PC-3 (cell line): ENCODE data around the gene NIM1K. TPM values are rescaled to one million over a fixed set of nuclear protein-coding genes. Genes with fewer than 3 reads are reported as not detected.

Source experiments
- ATAC-seq: fragments of 200-7000 bp; cut with Tn5 transposase; 2 replicates; pipeline ENCODE4 v1.9.1; 2020; ENCODE audit warnings: mild to moderate bottlenecking, moderate library complexity
- BruUV-seq: library from RNA; stranded (reverse); fragments of 400-500 nt; replicated peaks from 2 replicates; lab custom pipeline; 2021; lab: Mats Ljungman, UMichigan
- CTCF ChIA-PET: fragments of 300-600 bp; sonication (Branson Sonifier 250); formaldehyde crosslinking; loops from one replicate; lab custom pipeline; 2022; ENCODE audit warnings: antibody characterized with exemption; lab: Charles Lee
- POLR2A ChIA-PET: fragments of 300-600 bp; sonication (Branson Sonifier 250); formaldehyde crosslinking; loops from one replicate; lab custom pipeline; 2022; ENCODE audit warnings: antibody characterized with exemption; ENCODE audit not compliant: unreplicated experiment; lab: Charles Lee
- DNase-seq: peaks from one replicate; pipeline ENCODE4 v3.0.0-alpha.2; 2015
- H2AFZ ChIP-seq: fragments of 300-600 bp; sonication (generic); 2 replicates; pipeline ENCODE4 v1.6.0; 2016; ENCODE audit warnings: antibody characterized with exemption, low read length
- H3F3A ChIP-seq: fragments of 300-600 bp; sonication (generic); one replicate; pipeline ENCODE4 v1.6.0; 2017; ENCODE audit warnings: antibody characterized with exemption, low read length, control low read depth, mild to moderate bottlenecking; ENCODE audit not compliant: unreplicated experiment
- H3K27ac ChIP-seq: fragments of 300-600 bp; sonication (generic); 2 replicates; pipeline ENCODE4 v1.5.1; 2016; ENCODE audit warnings: mild to moderate bottlenecking, low read length
- H3K27me3 ChIP-seq: fragments of 300-600 bp; sonication (generic); 2 replicates; pipeline ENCODE4 v1.6.1; 2016; ENCODE audit warnings: low read length, mixed read lengths
- H3K36me3 ChIP-seq: fragments of 300-600 bp; sonication (generic); 2 replicates; pipeline ENCODE4 v1.6.1; 2016; ENCODE audit warnings: low read depth, mixed run types, low read length, mixed read lengths
- H3K4me1 ChIP-seq: fragments of 300-600 bp; sonication (generic); 2 replicates; pipeline ENCODE4 v1.5.1; 2016; ENCODE audit warnings: low read length; ENCODE audit not compliant: insufficient read depth
- H3K4me2 ChIP-seq: fragments of 300-600 bp; sonication (generic); 2 replicates; pipeline ENCODE4 v1.6.0; 2016; ENCODE audit warnings: low read length
- H3K4me3 ChIP-seq: fragments of 300-600 bp; sonication (generic); 2 replicates; pipeline ENCODE4 v1.5.1; 2016; ENCODE audit warnings: mild to moderate bottlenecking, low read length, mixed read lengths
- H3K79me2 ChIP-seq: fragments of 300-600 bp; sonication (generic); 2 replicates; pipeline ENCODE4 v1.6.1; 2017; ENCODE audit warnings: low read length, mixed read lengths
- H3K9ac ChIP-seq: fragments of 300-600 bp; sonication (generic); 2 replicates; pipeline ENCODE4 v1.6.0; 2016; ENCODE audit warnings: mild to moderate bottlenecking, low read length
- H3K9me2 ChIP-seq: fragments of 300-600 bp; sonication (generic); replicated peaks from 2 replicates; pipeline ENCODE4 v1.6.1; 2016; ENCODE audit warnings: mixed run types, low read length, mixed read lengths
- H3K9me3 ChIP-seq: fragments of 300-600 bp; sonication (generic); 2 replicates; pipeline ENCODE4 v1.6.1; 2016; ENCODE audit warnings: low read length, mixed read lengths
- H4K20me1 ChIP-seq: fragments of 300-600 bp; sonication (generic); 2 replicates; pipeline ENCODE4 v1.6.1; 2016; ENCODE audit warnings: low read length, mixed read lengths
- EZH2 ChIP-seq: fragments of 300-600 bp; sonication (generic); IDR thresholded peaks from one replicate; pipeline ENCODE4 v1.6.1; 2017; ENCODE audit warnings: antibody characterized with exemption, mild to moderate bottlenecking, low read length; ENCODE audit not compliant: unreplicated experiment
- EZH2phosphoT487 ChIP-seq: fragments of 300-600 bp; sonication (generic); IDR thresholded peaks from 2 replicates; pipeline ENCODE4 v1.6.1; 2018; ENCODE audit warnings: mild to moderate bottlenecking, antibody characterized with exemption, low read length, borderline replicate concordance
- intact Hi-C: fragments of 100-400 bp; cut with micrococcal nuclease; formaldehyde crosslinking; loops from 2 replicates; pipeline ENCODE4 v1.9.0; 2023
- total RNA-seq: library from RNA; depleted of rRNA; stranded (reverse); fragments of >200 nt; gene quantifications from 2 replicates; pipeline ENCODE4 v1.2.3, GENCODE V29; 2014
- TF ChIP-seq, protein P1 (sequence below): fragments of 300-600 bp; sonication (generic); conservative IDR thresholded peaks from 2 replicates; pipeline ENCODE4 v1.5.1; 2017; ENCODE audit warnings: antibody characterized with exemption, low read depth, mild to moderate bottlenecking, low read length

Gene NIM1K
- total RNA-seq, 1 experiment from 2014 or later, result 0.26 TPM

DNA sequence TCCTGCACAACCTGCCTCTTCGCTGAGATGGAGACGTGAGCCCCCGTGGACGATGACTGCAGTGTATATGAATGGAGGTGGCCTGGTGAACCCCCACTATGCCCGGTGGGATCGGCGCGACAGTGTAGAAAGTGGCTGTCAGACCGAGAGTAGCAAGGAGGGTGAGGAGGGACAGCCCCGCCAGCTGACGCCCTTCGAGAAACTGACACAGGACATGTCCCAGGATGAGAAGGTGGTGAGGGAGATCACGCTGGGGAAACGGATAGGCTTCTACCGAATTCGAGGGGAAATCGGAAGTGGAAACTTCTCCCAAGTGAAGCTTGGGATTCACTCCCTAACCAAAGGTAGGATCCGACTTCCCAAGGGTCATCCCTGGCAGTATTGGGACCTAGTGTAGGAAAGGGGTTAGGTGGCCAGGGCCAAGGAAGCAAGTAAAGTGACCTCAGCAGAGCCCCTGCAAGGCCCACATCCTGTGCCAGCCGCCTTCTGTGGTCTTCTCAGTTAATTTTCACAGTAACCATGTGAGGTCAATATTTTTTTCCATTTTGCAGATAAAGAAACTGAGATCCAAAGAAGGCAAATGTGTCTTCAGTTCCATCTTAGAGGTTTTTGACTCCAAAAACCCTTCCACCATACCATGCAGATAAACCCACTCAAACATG is 53.8 kb downstream of the NIM1K start:
- ATAC-seq (no peak), DNase-seq (no peak)
- H3K9me3 ChIP-seq, result no peaks in the 10 kb centered on the region
- CTCF ChIA-PET, result no interaction called here
- H4K20me1 ChIP-seq, result no peaks in the 10 kb centered on the region
- POLR2A ChIA-PET, result no interaction called here
- no peak overlapping the region for H3K27ac ChIP-seq
- no peak overlapping the region for H2AFZ ChIP-seq
- no peaks in the 10 kb centered on the region for H3K79me2 ChIP-seq
- no peak overlapping the region for H3K4me3 ChIP-seq
- TF ChIP-seq, protein P1, sequence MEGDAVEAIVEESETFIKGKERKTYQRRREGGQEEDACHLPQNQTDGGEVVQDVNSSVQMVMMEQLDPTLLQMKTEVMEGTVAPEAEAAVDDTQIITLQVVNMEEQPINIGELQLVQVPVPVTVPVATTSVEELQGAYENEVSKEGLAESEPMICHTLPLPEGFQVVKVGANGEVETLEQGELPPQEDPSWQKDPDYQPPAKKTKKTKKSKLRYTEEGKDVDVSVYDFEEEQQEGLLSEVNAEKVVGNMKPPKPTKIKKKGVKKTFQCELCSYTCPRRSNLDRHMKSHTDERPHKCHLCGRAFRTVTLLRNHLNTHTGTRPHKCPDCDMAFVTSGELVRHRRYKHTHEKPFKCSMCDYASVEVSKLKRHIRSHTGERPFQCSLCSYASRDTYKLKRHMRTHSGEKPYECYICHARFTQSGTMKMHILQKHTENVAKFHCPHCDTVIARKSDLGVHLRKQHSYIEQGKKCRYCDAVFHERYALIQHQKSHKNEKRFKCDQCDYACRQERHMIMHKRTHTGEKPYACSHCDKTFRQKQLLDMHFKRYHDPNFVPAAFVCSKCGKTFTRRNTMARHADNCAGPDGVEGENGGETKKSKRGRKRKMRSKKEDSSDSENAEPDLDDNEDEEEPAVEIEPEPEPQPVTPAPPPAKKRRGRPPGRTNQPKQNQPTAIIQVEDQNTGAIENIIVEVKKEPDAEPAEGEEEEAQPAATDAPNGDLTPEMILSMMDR, result no peak
- TF ChIP-seq EZH2phosphoT487 (no peak), EZH2 (no peak)
- no peaks in the 10 kb centered on the region for H3K27me3 ChIP-seq
- H3K9me2 ChIP-seq, result no peaks in the 10 kb centered on the region
- no peak overlapping the region for H3K9ac ChIP-seq
- H3K4me2 ChIP-seq, result no peak overlapping the region
- BruUV-seq, result no TSS peak
- no peaks in the 10 kb centered on the region for H3F3A ChIP-seq
- peaks cover 7% of the 10 kb centered on the region for H3K4me1 ChIP-seq
- H3K36me3 ChIP-seq, result no peaks in the 10 kb centered on the region
- intact Hi-C loops, result no loop called here

GRCh38 chr5:43251754-43252153 is 59.7 kb downstream of the NIM1K start:
- no peaks in the 10 kb centered on the region for H3K36me3 ChIP-seq
- H3K9me3 ChIP-seq, result no peaks in the 10 kb centered on the region
- no peak overlapping the region for H3K4me3 ChIP-seq
- H3K4me1 ChIP-seq, result peaks cover 7% of the 10 kb centered on the region
- intact Hi-C loops, result no loop called here
- TF ChIP-seq EZH2 (no peak), EZH2phosphoT487 (no peak)
- TF ChIP-seq, protein P1, result no peak
- ATAC-seq (no peak), DNase-seq (no peak)
- no peak overlapping the region for H2AFZ ChIP-seq
- no peak overlapping the region for H3K9ac ChIP-seq
- no peak overlapping the region for H3K4me2 ChIP-seq
- H3K9me2 ChIP-seq, result no peaks in the 10 kb centered on the region
- no peaks in the 10 kb centered on the region for H4K20me1 ChIP-seq
- no peak overlapping the region for H3K27ac ChIP-seq
- no peaks in the 10 kb centered on the region for H3K79me2 ChIP-seq
- H3F3A ChIP-seq, result no peaks in the 10 kb centered on the region
- no TSS peak for BruUV-seq
- ChIA-PET CTCF (no interaction called here), POLR2A (no interaction called here)
- no peaks in the 10 kb centered on the region for H3K27me3 ChIP-seq

DNA sequence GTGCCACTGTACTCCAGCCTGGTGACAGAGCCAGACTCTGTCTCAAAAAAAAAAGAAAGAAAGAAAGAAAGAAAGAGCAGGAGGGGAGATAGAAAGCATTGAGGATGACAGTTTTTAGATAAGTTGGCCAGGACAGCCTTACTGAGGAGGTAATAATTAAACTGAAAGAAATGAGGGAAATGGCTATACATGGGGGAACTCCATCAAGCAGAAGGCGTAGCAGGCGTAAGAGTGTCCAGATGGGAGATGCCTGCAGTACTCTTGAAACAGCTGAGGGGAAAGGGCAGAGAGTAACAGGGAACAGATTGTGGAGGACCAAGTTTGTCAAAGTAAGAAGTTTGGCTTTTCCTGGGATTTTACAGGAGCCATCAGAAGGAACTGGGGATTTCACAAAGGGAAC is 63.7 kb downstream of the NIM1K start:
- H3F3A ChIP-seq, result no peaks in the 10 kb centered on the region
- H3K27ac ChIP-seq, result no peak overlapping the region
- no peaks in the 10 kb centered on the region for H3K79me2 ChIP-seq
- ChIA-PET CTCF (no interaction called here), POLR2A (no interaction called here)
- H3K4me3 ChIP-seq, result no peak overlapping the region
- H3K9me2 ChIP-seq, result no peaks in the 10 kb centered on the region
- TF ChIP-seq, protein P1, result no peak
- TF ChIP-seq EZH2phosphoT487, result no peak
- no peak for TF ChIP-seq EZH2
- DNase-seq (no peak), ATAC-seq (no peak)
- H3K36me3 ChIP-seq, result no peaks in the 10 kb centered on the region
- H2AFZ ChIP-seq, result no peak overlapping the region
- intact Hi-C loops, result no loop called here
- H3K4me2 ChIP-seq, result no peak overlapping the region
- no peaks in the 10 kb centered on the region for H4K20me1 ChIP-seq
- no TSS peak for BruUV-seq
- no peaks in the 10 kb centered on the region for H3K4me1 ChIP-seq
- H3K27me3 ChIP-seq, result no peaks in the 10 kb centered on the region
- no peak overlapping the region for H3K9ac ChIP-seq
- no peaks in the 10 kb centered on the region for H3K9me3 ChIP-seq
